HG02798 (cell line): ENCODE data around the gene ARMC2.
"Not testable (repeated sequence)": the region's sequence is repeated elsewhere in the genome, so short reads cannot be mapped to it uniquely, and the experiment has no call there.

ENCODE experiments used
- ATAC-seq: cut with Tn5 transposase; IDR thresholded peaks from one replicate; pipeline ENCODE4 v1.9.1; 2021; ENCODE audit warnings: mild to moderate bottlenecking; ENCODE audit not compliant: unreplicated experiment, poor library complexity

Gene ARMC2

DNA sequence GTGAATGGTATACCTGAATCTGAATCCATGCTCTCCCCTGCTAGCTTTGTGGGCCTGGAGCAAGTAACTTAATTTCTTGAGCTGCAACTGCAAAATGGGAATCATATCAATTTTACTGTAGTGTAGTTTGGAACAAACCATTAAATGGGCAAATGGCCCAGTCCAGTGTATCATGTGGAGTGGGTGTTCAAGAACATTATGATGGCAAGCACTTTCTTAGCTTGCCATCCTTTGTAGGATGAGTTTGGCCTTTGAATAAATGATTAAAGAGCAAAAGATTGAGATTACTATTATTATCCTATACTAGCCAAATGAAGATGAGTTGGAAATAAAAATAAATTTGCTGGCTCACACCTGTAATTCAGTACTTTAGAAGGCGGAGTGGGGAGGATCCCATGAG, 126.0 kb downstream of the ARMC2 start:
- ATAC-seq = no peak

DNA sequence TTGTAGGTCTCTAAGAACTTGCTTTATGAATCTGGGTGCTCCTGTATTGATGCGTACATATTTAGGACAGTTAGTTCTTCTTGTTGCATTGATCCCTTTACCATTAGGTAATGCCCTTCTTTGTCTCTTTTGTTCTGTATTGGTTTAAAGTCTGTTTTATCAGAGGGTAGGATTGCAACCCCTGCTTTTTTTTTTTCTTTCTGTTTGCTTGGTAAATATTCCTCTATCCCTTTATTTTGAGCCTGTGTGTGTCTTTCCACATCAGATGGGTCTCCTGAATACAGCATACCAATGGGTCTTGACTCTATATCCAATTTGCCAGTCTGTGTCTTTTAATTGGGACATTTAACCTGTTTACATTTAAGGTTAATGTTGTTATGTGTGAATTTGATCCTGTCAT, 130.4 kb downstream of the ARMC2 start:
- ATAC-seq = not testable (repeated sequence)

DNA sequence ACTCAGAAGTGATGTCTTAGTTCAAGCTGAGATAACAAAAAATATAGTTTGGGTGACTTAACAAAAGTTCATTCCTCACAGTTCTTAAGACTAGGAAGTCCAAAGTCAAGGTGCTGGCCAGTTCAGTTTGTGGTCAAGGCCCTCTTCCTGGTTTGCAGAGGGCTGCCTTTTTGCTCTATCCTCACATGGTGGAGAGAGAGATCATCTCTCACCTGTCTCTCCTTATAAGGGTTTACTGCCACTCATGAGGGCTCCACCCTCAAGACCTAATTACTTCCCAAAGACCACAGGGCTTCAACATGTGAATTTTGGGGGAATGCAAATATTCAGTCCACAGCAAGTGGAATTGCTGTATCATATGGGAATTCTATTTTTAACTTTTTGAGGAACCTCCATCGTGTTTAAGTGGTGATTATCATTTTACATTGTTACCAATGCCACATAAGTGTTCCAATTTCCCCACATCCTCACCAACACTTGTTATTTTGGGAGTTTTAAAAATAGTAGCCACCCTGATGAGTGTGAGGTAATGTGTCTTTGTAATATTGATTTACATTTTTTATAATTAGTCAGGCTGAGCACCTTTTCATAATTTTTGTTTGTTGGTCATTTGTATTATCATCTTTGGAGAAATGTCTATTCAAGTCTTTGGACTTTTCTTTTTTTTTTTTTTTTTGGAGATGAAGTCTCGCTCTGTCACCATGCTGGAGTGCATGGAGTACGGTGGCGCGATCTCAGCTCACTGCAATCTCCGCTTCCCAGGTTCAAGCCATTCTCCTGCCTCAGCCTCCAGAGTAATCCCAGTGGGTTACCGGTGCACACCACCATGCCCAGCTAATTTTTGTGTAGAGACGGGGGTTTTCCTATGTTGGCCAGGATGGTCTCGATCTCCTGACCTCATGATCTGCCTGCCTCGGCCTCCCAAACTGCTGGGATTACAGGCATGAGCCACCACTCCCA, 134.2 kb downstream of the ARMC2 start:
- ATAC-seq = no peak

DNA sequence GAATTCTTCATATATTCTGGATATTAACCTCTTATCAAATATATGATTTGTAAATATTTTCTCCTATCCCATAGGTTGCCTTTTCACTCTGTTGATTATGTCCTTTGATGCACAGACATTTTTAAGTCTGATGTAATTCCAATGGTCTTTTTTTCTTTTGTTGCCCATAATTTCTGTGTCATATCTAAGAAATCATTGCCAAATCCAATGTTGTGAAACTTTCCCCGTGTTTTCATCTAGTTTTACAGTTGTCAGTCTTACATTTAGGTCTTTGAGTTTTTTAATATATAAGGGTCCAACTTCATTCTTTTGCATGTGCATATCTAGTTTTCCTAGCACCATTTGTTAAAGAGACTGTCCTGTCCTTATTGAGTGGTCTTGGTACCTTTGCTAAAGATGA, 134.9 kb downstream of the ARMC2 start:
- no peak for ATAC-seq

DNA sequence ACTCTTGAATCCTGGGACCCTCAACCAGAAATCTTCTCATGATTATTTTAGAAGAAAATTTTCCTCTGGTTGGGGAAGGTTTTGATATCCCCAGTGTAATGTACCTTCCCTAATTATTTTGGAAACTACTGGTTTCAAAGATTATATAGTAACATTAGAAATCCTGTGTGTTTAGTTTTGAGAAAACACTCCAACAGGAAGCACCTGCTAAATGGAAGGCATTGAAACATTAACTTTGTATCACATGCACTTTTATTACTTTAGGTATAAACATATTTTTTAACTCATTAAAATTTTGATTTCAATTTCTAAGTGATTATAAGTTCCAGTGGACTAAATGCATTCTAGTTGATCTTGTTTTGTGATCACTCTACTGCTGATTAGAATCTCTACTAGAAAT, 137.1 kb downstream of the ARMC2 start:
- ATAC-seq = no peak

DNA sequence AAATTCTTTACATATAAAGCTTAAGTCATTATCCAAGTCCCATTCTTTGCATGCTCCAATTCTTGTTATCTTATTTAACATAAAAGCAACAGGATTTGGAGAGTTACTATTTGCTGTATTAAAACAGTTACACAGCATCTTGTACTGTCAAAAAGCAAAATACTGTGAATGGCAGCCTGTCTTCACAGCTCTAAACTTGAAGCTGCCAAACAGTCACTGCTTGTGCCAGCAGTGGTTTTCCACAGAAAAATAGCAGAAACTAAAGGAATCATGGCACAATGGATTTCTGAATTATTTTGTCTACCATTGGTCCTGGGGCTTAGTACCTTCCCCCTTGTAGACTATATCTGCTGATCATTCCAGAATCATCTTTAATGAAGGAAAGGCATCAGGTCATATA, 138.9 kb downstream of the ARMC2 start:
- ATAC-seq = no peak

DNA sequence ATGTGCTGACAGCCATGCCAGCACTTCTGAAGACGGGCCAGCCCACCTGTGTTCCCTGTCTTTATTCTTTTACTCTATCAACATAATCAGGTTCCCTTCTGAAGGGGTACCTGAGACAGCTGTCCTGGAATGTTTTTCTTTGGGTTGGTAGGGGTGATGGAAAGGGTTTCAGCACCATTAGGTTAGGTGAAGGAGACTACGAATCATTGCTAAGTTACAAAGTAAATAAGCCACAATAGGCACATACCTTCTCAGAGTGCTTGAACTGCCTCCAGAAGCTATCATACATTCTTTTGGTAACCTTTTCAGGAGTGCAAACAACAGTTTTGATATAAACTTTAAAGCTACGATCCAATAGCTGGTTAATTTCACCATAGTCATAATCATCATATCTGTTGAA, 140.1 kb downstream of the ARMC2 start:
- no peak for ATAC-seq

DNA sequence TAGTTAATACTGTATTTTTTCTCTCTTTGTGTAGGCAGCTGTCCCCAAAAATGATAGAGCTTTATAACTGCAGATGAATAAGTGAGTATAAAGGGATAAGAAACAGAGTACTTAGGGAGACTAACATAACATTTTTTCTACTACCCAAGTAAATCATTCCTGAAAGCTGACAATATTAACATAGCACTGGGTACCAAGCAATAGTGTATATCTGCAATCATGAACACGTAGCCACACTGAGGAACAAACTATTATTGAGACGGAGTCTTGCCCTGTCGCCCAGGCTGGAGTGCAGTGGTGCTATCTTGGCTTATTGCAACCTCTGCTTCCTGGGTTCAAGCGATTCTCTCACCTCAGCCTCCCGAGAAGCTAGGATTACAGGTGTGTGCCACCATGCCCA, 140.5 kb downstream of the ARMC2 start:
- ATAC-seq = no peak

DNA sequence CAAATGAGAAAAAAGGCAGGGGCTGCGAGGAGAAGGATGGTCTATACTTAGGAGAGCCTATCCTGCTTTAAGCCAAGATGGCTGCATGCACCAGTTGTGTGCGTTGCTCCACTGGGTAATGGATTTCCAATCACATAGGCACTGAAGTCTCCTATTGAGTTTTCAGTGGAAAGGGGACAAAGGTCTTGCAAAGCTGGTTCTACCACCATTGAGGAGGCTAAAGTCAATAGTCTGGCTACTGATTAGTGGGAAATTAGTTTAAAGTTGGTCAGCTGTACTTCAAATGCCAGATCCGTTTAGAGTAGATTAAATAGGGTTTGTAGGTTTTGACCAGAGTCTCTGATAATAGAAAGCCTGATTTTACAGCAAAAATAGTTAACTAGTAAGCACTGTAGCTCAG, 141.5 kb downstream of the ARMC2 start:
- no peak for ATAC-seq

DNA sequence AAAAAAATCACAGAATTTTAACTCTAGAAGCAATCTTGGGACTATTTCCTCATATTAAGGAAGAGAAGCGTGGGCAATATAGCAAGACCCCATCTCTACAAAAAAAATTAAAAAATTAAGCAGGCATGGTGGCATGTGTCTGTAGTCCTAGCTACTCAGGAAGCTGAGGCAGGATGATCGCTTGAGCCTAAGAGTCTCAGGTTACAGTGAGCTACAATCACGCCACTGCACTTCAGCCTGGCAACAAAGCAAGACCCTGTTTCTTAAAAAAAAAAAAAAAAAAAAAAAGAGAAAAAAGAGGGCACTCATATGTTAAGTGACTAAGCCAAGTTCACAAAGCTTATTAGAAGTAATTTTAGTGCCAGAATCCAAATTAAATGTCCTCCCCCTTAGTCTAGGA, 145.7 kb downstream of the ARMC2 start:
- no peak for ATAC-seq

DNA sequence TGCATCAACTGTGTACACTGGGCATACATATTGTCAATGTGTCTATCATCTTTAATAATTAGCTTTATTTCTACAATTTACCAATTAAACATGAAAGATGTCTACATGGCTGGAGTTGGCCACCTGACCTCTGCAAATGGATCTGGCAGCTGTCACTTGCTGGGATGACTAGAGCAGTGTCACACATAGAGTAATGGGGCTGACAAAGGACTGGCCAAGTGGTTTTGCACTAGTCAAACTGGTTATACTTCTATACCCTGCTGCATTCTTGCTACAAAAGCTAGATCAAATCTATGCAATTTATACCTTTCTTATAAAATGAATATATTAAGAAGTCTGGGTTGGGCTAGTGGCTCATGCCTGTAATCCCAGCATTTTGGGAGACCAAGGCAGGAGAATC, 147.1 kb downstream of the ARMC2 start:
- ATAC-seq = no peak

DNA sequence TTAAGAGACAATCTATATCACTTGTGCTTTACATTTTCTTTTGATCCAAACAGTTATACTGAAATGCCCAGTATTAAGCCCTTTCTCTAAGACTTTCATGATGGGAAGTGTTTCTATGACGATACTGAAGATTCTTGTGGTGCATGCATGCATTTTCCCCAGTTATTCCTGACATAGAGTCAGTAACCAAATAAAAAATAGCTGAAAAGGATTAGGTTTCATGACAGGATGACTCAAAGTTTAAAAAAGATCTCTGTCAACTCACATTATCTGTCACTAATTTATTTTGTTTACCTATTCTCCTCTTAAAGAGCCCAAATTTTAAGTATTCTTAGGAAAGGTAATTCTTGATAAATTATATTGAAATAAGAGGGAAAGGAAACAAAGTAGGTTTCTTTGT, 148.0 kb downstream of the ARMC2 start:
- ATAC-seq = no peak

DNA sequence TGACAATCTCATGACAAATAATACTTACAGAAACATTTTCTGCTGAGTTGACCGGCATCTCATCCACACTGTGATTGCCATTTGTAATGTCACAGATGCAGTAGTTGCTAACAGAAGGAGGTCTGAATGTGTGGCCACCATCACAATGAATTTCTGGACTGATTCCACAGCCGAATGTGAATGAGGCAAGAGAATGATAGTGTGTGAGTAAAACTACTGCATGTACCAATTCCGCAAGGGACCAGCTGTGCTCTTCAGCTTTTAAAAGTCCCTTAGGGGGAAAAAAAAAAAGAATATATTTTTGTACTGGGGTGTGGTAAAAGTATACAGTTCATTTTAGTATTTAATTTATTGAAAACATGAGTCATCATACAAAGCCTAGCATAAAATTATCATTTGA, 150.3 kb downstream of the ARMC2 start:
- no peak for ATAC-seq

DNA sequence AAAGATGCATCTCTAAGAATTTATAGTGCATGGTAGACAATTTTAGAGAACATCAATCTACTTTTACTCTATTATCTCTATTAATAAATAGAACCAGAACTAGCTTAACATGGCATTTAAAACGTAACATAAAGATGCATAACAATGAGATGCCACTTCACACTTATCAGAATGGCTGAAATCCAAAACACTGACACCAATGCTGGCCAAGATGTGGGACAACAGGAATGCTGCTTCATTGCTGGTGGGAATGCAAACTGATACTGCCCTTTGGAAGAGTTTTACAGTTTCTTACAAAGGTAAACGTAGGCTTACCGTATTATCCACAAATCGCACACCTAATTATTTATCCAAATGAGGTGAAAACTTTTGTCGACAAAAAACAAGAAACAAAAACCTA, 151.2 kb downstream of the ARMC2 start:
- ATAC-seq = no peak

DNA sequence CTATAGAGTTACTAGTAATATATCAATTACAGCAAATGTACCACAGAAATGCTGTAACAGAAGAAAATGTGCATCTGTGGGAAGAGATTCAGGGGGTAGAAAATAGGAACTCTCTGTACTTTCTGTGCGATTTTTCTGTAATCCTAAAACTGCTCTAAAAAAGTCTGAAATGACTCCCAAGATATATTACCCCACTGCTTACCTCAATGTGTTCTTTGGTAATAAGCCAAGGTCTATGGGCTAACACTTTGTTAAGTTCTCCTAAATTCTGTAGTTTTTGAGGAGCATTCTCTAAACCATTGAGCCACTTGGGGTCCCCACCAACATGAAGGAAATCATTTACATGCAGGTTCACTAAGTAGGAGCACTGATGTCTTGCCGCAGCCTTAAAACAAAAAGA, 152.1 kb downstream of the ARMC2 start:
- ATAC-seq = no peak

DNA sequence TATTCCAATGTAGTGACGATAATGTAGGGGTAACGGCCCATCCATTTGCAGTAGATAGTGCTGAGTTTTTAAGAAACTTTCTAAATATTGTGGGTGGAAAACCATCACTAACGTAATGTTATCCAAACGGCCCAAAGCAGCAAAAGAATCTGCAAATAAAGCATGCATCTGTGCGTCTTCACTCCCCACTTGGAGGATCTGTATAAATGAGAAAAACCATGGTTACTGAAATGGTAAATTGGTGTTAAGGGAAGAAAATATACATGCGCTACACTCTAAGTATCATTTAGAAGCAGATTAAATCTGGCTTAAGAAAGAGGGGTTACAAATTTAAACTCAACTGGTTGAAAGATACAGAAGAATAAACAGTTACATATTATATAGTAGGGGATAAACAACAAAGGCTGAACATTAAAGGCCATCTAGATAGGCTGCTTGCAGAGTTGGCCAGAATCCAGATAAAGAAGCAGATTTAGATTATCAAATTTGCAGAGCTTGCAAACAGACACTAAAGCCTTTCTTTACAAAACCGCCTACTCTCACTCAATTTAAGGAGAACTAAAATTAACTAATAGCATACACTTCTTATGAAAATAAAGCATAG, 153.2 kb downstream of the ARMC2 start:
- no peak for ATAC-seq

DNA sequence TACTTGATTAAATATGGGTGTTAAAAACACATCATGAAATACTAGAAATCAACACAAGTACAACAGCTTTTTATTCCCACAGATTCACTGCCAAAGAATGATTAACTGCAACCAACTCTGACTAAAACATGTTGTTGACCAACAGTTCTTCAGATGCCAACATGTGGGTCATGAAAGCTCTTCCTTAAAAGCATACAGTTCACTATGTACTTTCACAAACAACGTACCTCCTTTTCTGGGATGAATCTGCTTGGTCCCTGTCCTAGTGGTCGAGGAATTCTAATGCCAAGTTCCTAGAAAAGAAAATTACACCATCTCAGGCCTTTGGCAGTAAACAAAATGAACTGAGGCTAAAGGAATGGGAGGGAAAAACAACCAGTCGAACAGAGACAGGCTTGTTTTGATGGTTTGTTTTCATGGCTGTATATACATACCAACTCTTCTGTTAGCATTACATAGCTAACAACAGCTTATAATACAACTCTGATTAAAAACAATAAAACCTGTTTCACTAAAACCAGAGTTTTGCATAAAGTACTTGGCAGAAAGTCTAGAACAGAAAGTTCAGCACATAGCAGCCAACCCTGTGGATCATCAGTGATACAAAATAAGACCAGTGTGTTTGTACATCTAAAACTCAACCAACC, 154.0 kb downstream of the ARMC2 start:
- no peak for ATAC-seq

DNA sequence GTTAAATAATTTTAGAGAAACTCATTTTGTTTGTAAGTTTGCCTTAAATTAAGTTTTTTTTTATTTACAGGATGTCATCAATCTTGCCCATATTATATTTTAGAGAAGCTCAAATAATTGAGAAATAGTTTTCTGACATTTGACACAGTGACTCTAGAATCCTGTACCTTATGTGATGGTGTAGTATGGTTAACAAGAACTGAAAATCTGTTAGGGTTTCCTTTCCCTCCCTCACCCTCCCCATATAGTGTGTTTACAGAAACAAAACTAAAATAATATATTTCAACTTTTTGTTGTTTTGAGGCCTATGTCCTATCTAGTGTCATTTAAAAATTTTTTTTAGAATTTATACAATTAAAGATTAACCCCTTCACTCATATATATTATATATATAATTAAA, 154.7 kb downstream of the ARMC2 start:
- no peak for ATAC-seq

DNA sequence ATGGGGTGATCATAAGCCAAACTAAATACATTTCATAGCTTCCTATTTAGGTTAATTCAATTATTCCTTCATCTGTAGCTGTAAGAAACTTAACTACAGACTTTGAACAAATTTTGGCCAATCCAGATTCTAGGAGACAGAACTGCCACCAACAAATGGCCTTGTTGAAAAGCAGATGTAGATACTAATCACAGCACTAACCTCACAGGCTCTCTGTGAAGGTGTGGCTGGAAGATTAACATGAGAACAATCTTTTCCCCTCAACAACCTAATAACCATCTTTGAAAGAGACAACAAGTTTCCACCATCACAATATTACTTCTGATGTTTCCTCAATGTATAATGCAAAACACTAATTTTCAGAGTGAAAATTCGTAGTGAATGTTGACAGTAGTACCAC, 158.6 kb downstream of the ARMC2 start:
- no peak for ATAC-seq

DNA sequence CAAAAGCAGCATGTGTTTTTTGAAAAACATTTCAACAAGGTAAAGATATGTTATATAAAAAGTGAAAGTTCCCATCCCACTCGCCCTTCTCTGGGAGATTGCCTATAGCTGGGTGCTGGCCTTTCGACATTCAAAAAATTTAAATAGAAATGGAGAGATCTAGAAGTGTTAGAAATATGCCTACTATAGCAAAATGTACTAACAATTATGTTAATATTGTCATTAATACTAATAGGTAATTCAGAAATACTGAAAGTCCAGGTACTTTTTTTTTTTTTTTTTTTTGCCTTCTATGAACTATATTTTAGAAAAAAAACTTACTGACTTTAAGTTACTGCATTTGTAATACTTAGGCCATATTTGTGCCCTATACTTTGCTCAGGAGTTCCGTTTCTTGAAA, 159.3 kb downstream of the ARMC2 start:
- ATAC-seq = no peak

DNA sequence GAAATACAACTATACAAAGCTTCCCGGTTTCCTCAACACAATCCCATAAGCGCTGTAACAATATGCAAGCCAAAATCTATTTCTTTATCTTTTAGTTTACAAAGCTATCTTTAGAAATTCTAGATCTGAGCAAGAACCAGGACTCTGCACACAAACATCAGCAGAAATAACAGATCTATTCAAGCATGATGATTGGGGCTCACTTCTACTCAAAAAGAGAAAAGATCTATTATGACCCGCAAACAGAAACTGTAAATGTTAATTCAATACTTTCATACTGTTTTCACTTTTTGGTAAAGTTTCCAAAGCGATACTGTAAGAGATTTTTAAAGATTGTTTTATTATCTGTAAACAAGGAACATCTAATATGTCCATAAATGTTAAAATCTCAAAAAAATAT, 159.8 kb downstream of the ARMC2 start:
- ATAC-seq = peak; percentile 25
